Mesenteric fat pad (tissue), 1 donor: Measurements from ENCODE around the gene ATOX1. TPM values are rescaled to one million over a fixed set of nuclear protein-coding genes. Genes with fewer than 3 reads are reported as not detected.
"Not testable (repeated sequence)": the region's sequence is repeated elsewhere in the genome, so short reads cannot be mapped to it uniquely, and the experiment has no call there.

ENCODE experiments used
- DNase-seq: peaks from one replicate; pipeline ENCODE4 v3.0.0-alpha.2; 2020; ENCODE audit warnings: low spot score
- total RNA-seq: library from RNA; stranded (reverse); fragmentation: NEBNext Ultra II Directional; extraction: Animal tissue kit (Norgen Biotek cat#: 25700); gene quantifications from one replicate; pipeline ENCODE4 v1.2.1, GENCODE V29; 2021
- donor health status: DM: yes; HTN: yes; CAD: no.

ATOX1 gene
- total RNA-seq, 1 donor from 2014 or later: 99.2 TPM

DNA sequence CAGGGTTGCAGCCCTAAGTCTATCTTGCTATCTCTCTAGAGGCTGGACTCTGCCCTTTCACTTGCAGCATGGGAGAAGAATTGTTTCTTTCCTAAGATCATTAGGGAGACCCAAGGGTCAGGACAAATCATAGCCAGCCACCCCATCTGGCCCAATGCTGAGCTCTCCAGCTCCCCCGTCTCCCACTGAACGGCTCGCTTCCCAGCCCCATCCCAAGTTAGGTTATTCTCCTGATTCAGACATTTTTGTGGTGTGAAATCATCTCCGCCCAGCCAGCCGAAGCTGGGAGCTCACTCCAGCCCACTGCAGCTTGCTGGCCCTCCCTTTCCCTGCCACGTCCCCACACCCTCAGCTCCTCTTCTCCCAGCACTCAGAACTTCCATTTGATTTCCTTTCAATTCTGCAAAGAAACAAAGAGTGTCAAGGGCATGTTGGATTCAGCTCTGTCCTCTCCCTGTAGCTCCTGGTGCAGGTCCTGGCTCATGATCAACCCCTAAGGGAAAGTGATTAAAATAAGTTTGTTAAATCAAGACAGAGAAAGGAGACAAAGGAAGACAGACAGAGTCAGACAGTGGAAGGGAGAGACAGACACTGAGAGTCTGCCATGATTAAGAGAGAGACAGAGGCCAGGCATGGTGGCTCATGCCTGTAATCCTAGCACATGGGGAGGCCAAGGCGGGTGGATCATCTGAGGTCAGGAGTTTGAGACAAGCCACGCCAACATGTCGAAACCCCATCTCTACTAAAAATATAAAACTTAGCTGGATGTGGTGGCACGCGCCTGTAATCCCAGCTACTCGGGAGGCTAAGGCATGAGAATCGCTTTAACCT is 59.1 kb downstream of the ATOX1 start:
- DNase-seq: no peak

DNA sequence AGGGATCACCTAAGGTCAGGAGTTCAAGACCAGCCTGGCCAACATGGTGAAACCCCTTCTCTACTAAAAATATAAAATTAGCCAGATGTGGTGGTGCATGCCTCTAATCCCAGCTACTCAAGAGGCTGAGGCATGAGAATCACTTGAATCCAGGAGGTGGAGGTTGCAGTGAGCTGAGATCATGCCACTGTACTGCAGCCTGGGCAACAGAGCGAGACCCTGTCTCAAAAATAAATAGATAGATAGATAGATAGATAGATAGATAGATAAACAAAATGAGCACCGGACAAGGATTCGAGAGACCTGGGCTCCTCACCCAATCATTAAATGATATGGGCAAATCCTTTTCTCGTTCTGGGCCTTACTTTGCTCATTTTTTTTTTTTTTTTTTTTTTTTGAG is 60.4 kb downstream of the ATOX1 start:
- not testable (repeated sequence) for DNase-seq

DNA sequence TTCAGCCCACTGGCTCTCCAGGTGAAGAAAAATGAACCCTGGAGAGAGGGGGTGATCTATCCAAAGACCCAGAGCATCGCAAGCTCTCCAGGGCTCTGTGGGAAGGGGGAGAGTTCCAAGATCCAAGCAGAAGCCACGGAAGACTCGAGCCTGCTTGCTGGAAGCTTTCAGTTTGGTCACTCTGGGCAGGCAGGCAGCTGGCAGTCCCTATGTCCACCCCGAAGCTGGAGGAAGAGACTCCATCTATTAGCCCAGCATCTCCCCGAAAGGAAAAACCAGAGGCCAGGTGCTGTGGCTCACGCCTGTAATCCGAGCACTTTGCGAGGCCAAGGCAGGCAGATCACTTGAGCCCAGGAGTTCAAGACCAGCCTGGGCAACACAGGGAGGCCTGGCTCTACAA is 61.0 kb downstream of the ATOX1 start:
- no peak for DNase-seq

DNA sequence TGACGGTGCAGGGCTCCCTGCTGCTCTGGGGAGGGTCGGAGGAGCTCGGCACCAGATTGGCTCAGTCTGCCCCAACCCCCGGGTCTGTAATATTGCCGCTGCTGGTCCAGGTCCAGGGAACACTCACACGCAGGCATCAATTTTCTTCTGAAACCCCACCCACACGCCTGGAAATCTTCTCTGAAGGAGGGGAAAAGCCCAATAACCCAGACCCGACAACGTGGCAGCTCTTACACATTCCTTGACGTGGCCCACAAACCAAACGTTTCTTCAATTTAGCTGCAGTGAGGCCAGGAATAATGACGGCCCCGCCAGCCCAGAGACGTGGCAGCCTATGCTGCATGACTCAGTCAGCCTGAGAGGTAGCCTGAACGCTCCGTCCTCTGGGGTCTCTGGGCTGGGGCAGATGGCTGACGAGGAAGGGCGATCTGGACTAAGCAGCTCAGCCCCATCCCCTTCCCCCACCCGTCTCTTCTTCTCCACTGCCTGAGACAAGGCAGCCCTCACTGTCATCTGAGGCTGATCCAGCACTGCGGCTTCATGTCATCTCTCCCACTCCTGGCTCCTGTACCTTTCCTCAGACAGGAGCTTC is 61.9 kb downstream of the ATOX1 start:
- no peak for DNase-seq

DNA sequence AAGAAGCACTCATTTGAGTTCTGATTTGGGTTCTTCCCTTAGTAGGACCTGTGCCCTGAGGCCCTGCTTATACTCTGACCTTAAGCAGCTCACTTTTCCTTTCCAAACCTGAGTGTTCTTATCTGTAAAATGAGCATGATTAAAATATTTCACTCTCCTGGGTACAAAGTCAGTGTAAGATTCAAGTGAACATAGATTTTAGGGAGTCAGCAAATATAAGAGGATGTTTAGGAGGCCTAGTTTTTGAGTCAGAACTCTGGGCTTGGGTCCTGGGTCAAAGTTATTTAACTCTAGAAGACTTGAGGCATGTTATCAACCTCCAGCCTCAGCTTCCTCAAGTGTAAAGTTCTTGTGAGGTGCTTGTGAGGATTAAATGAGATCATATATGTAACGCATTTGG is 63.0 kb downstream of the ATOX1 start:
- DNase-seq: no peak

DNA sequence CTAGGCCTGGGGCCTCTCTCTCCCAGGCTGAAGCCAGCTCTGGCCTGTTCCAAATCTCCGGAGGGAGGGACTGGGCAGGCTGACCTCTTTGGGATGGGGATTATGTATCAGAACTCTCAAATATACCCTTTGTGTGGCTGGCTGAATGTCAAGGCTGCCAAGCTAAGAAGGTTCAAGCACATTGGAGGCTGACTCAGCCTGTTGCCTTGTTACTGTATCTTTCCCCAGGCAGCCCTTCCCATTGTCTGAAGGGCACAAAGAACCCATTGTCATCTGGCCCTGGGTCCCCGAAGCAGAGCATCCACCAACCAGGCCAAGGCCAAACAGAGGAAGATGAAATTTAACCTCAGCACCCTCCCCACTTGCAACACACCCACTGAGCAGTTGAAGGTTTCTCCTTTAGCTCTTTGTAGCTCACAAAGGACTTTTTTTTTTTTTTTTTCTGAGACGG is 64.4 kb downstream of the ATOX1 start:
- DNase-seq: no peak

Other genes with a start within 250 kb of the ATOX1 start
- 0.51 TPM for gene FAT2, start 167.3 kb downstream of the ATOX1 start, total RNA-seq
- 1,881 TPM for gene SPARC, start 71.7 kb downstream of the ATOX1 start, total RNA-seq
- gene G3BP1, start 13.3 kb upstream of the ATOX1 start, total RNA-seq: 186 TPM
- not detected for gene GLRA1, start 166.2 kb upstream of the ATOX1 start, total RNA-seq